DND-41 (cell line): Measurements from ENCODE around the gene PEF1.
A peak's percentile ranks its signal among the peaks of the same experiment; 100 is the strongest.

Experiments
- ATAC-seq: fragments of 200-7000 bp; cut with Tn5 transposase; 3 replicates; pipeline ENCODE4 v1.9.1; 2021; ENCODE audit warnings: low read depth; ENCODE audit not compliant: insufficient read depth
- DNase-seq: peaks from one replicate; pipeline ENCODE4 v3.0.0-alpha.2; 2020
- H2AFZ ChIP-seq: 2 replicates; pipeline ENCODE4 v1.6.0; 2012; ENCODE audit warnings: low read depth, low read length
- H3K27ac ChIP-seq: 2 replicates; pipeline ENCODE4 v1.5.1; 2012; ENCODE audit warnings: low read length, inconsistent platforms
- H3K27me3 ChIP-seq: fragments of 200-600 bp; sonication (generic); 2 replicates; pipeline ENCODE4 v1.6.0; 2012; ENCODE audit warnings: low read length, mild to moderate bottlenecking, inconsistent platforms; ENCODE audit not compliant: insufficient read depth, poor library complexity
- H3K36me3 ChIP-seq: 2 replicates; pipeline ENCODE4 v1.5.1; 2012; ENCODE audit warnings: low read length, inconsistent platforms; ENCODE audit not compliant: insufficient read depth
- H3K4me1 ChIP-seq: 2 replicates; pipeline ENCODE4 v1.5.1; 2012; ENCODE audit warnings: mild to moderate bottlenecking, low read length; ENCODE audit not compliant: insufficient read depth
- H3K4me2 ChIP-seq: 2 replicates; pipeline ENCODE4 v1.6.0; 2012; ENCODE audit warnings: mild to moderate bottlenecking, moderate library complexity, low read length, inconsistent platforms; ENCODE audit not compliant: insufficient read depth
- H3K4me3 ChIP-seq, 2 experiments: fragments of 200-600 bp in 1 of 2; shearing (Covaris generic) in 1 of 2; 2 replicates each; pipeline ENCODE4 v1.5.1; 2012 to 2016; ENCODE audit warnings: inconsistent platforms in 2 of 2, low read length in 2 of 2, mild to moderate bottlenecking in 2 of 2, low read depth in 1 of 2, moderate library complexity in 1 of 2
- H3K79me2 ChIP-seq: 2 replicates; pipeline ENCODE4 v1.6.0; 2012; ENCODE audit warnings: low read length, inconsistent platforms; ENCODE audit not compliant: insufficient read depth
- H3K9ac ChIP-seq: 2 replicates; pipeline ENCODE4 v1.6.0; 2012; ENCODE audit warnings: low read depth, mild to moderate bottlenecking, inconsistent platforms, low read length, moderate library complexity
- H3K9me3 ChIP-seq: 2 replicates; pipeline ENCODE4 v1.5.1; 2012; ENCODE audit warnings: low read length, moderate library complexity, mild to moderate bottlenecking, inconsistent platforms; ENCODE audit not compliant: insufficient read depth, severe bottlenecking
- H4K20me1 ChIP-seq: 2 replicates; pipeline ENCODE4 v1.6.0; 2012; ENCODE audit warnings: low read length; ENCODE audit not compliant: insufficient read depth
- EZH2 ChIP-seq: IDR thresholded peaks from 3 replicates; pipeline ENCODE4 v1.6.1; 2012; ENCODE audit warnings: borderline replicate concordance, low read depth, mild to moderate bottlenecking, moderate library complexity, low read length, inconsistent platforms; ENCODE audit not compliant: severe bottlenecking
- TF ChIP-seq, protein P1 (sequence below): IDR thresholded peaks from 2 replicates; pipeline ENCODE4 v1.5.1; 2012; ENCODE audit warnings: borderline replicate concordance, low read length, moderate library complexity, mild to moderate bottlenecking; ENCODE audit not compliant: poor library complexity, severe bottlenecking; ENCODE audit errors: extremely low read depth

Gene PEF1

DNA sequence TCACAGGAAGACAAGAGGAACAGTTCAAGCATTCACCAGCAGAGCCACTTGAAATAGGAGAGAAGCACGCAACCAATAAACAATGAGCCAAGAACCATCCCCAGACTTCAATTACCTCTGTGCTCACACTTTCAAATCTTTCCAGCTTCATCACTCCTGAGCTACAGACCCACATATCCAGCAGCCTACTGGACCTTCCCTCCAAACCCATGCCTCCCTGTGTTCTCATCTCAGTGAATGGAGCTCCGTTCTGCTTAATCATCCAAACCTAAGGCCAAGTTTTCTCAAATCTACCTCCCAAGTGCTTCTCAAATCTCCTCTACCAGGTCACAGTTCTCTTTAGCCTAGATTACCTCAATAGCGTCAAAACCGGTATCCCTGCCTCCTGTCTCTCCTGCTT is 3.7 kb downstream of the PEF1 start:
- Histone ChIP-seq H2AFZ (no peak overlapping the region), H3K27ac (no peak overlapping the region), H4K20me1 (peaks cover 34% of the 10 kb centered on the region), H3K4me3 (no peak overlapping the region), H3K4me2 (no peak overlapping the region), H3K36me3 (no peaks in the 10 kb centered on the region; the same call in 1 of the 2 replicates), H3K9me3 (no peaks in the 10 kb centered on the region), H3K27me3 (no peaks in the 10 kb centered on the region), H3K4me1 (peaks cover 39% of the 10 kb centered on the region), H3K79me2 (peaks cover 84% of the 10 kb centered on the region), H3K9ac (no peak overlapping the region)
- ATAC-seq, result no peak
- TF ChIP-seq EZH2, result no peak
- TF ChIP-seq, protein P1, sequence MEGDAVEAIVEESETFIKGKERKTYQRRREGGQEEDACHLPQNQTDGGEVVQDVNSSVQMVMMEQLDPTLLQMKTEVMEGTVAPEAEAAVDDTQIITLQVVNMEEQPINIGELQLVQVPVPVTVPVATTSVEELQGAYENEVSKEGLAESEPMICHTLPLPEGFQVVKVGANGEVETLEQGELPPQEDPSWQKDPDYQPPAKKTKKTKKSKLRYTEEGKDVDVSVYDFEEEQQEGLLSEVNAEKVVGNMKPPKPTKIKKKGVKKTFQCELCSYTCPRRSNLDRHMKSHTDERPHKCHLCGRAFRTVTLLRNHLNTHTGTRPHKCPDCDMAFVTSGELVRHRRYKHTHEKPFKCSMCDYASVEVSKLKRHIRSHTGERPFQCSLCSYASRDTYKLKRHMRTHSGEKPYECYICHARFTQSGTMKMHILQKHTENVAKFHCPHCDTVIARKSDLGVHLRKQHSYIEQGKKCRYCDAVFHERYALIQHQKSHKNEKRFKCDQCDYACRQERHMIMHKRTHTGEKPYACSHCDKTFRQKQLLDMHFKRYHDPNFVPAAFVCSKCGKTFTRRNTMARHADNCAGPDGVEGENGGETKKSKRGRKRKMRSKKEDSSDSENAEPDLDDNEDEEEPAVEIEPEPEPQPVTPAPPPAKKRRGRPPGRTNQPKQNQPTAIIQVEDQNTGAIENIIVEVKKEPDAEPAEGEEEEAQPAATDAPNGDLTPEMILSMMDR, result no peak
- DNase-seq, result no peak

DNA sequence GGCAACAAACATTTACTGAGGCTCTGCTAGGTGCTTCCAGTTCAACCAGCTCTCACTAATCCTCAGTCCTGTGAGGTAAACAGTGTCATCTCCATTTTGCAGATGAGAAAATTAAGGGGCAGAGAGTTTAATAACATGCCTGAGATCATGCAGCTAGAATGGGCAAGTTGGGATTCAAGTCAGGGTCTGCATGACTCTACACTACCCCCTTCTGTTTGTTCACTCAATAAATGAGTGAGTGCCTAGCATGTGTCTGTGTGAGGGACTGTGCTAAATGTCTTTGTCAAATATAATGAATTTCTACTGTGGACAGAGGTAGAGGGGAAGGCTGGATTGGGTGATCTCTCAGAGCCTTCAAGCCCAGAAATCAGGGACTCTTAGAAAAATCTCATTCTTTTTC is 4.5 kb downstream of the PEF1 start:
- no peaks in the 10 kb centered on the region for H3K9me3 ChIP-seq
- H3K27ac ChIP-seq, result no peak overlapping the region
- no peak overlapping the region for H3K4me3 ChIP-seq
- H3K79me2 ChIP-seq, result peaks cover 92% of the 10 kb centered on the region
- H3K4me1 ChIP-seq, result peaks cover 31% of the 10 kb centered on the region
- no peak overlapping the region for H3K4me2 ChIP-seq
- DNase-seq (no peak), ATAC-seq (no peak)
- no peak overlapping the region for H2AFZ ChIP-seq
- H3K27me3 ChIP-seq, result no peaks in the 10 kb centered on the region
- no peak overlapping the region for H3K9ac ChIP-seq
- TF ChIP-seq, protein P1, result no peak
- no peak for TF ChIP-seq EZH2
- peaks cover 42% of the 10 kb centered on the region for H4K20me1 ChIP-seq
- peaks cover under 1% of the 10 kb centered on the region; the same call in 1 of the 2 replicates for H3K36me3 ChIP-seq

GRCh38 chr1:31639543-31639942 is 5.1 kb downstream of the PEF1 start:
- H3K4me2 ChIP-seq, result no peak overlapping the region
- H3K9ac ChIP-seq, result no peak overlapping the region
- no peak for DNase-seq
- H3K36me3 ChIP-seq, result peaks cover 7% of the 10 kb centered on the region
- peaks cover 95% of the 10 kb centered on the region for H3K79me2 ChIP-seq
- no peak overlapping the region for H2AFZ ChIP-seq
- H3K9me3 ChIP-seq, result no peaks in the 10 kb centered on the region
- H3K27me3 ChIP-seq, result no peaks in the 10 kb centered on the region
- H3K4me3 ChIP-seq, result no peak overlapping the region
- peak overlapping the region; percentile 8; the same call in 1 of the 2 replicates for H3K27ac ChIP-seq
- no peak for ATAC-seq
- TF ChIP-seq, protein P1, result no peak
- TF ChIP-seq EZH2, result no peak
- peaks cover 30% of the 10 kb centered on the region for H3K4me1 ChIP-seq
- H4K20me1 ChIP-seq, result peaks cover 43% of the 10 kb centered on the region
